Adrenal gland (tissue), 5 donors: ENCODE results near the gene RND1.

Experiments
- POLR2A ChIP-seq, 2 donors: fragments of 450-650 bp; IDR thresholded peaks; one replicate each; pipeline ENCODE4 v1.6.1; 2017; ENCODE audit warnings: antibody characterized with exemption in 2 of 2, mild to moderate bottlenecking in 2 of 2, moderate library complexity in 1 of 2
- TF ChIP-seq, protein P1 (sequence below), 6 experiments: fragments of 450-650 bp in 4 of 6; fragments of 200-600 bp in 2 of 6; sonication (generic) in 1 of 6; IDR thresholded peaks; 1 replicate in 5 of 6; 2 replicates in 1 of 6; pipeline versions ENCODE4 v1.5.1 to v1.8.0; 2016 to 2021; ENCODE audit warnings: antibody characterized with exemption in 6 of 6, mild to moderate bottlenecking in 2 of 6, moderate library complexity in 1 of 6
- donor health status: DM: no; HTN: no; CAD: no.

- TF ChIP-seq, protein P1, sequence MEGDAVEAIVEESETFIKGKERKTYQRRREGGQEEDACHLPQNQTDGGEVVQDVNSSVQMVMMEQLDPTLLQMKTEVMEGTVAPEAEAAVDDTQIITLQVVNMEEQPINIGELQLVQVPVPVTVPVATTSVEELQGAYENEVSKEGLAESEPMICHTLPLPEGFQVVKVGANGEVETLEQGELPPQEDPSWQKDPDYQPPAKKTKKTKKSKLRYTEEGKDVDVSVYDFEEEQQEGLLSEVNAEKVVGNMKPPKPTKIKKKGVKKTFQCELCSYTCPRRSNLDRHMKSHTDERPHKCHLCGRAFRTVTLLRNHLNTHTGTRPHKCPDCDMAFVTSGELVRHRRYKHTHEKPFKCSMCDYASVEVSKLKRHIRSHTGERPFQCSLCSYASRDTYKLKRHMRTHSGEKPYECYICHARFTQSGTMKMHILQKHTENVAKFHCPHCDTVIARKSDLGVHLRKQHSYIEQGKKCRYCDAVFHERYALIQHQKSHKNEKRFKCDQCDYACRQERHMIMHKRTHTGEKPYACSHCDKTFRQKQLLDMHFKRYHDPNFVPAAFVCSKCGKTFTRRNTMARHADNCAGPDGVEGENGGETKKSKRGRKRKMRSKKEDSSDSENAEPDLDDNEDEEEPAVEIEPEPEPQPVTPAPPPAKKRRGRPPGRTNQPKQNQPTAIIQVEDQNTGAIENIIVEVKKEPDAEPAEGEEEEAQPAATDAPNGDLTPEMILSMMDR (IDR thresholded peaks at IDR 0.05): no peak
- no peak for TF ChIP-seq POLR2A (IDR thresholded peaks at IDR 0.05)
Measured at GRCh38 chr12:48880647-48881046, 15.0 kb upstream of the RND1 start.
